ENCODE results near the gene RIMBP2.
"Not testable (repeated sequence)": the region's sequence is repeated elsewhere in the genome, so short reads cannot be mapped to it uniquely, and the experiment has no call there.

RIMBP2 gene

DNA sequence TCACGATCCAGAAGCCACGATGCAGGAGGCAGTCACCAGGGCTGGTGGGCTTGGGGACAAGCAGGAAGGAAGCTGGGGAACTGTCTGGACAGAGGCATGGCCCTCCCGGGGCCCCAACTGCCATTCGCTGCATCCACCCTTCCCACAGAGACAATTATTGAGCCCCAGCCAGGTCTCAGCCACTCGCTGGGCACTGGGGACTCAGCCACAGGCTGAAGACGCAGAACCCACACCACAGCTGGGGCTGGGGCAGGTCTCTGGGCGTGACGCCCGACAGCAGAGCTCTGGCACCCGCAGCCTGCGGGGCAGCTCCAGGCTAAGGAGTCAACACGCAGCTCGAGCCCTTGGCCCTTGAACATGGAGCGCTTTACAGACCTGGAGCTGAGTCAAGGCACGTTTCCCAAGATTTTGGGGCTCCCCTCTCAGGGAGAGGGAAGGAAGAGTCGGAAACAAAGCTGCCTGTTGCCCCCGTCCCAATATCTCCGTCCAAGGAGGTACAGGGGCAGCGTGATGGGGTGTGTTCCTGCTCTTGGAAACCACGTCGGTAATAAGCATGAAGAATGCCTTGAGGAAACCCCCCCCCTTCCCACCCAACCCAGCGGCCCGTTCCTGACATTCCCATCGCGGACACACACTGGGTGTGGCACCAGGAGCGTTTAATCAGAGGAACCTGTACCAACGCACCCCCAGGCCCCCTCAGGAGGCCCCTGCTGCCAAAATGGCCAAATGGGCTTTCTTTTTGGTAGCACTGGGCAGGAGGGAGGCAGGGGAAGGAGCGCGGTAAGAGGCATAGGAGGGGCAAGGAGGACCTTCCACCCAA lies 6.7 kb downstream of the RIMBP2 start:
- Histone ChIP-seq H3K4me3 (no peak overlapping the region), H3K27ac (no peak overlapping the region)

DNA sequence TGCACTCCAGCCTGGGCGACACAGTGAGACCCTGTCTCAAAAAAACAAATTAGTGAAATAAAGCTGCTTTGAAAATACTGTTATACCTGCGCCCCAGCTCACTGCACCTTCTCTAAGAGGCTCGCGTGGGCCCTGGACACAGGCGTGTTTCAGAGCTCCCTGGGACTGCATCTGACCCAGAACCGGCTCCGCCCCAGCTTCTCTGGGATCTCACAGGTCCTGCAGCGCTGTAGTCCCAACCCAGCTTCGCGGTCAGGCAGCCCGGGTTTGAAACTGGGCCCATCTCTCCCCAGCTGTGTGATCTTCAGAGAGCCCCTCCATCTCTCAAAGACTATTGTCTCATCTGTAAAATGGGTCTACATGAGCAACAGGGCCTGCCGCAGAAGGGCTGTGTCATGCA lies 7.5 kb downstream of the RIMBP2 start:
- H3K27ac ChIP-seq, result no peak overlapping the region
- no peak overlapping the region for H3K4me3 ChIP-seq

DNA sequence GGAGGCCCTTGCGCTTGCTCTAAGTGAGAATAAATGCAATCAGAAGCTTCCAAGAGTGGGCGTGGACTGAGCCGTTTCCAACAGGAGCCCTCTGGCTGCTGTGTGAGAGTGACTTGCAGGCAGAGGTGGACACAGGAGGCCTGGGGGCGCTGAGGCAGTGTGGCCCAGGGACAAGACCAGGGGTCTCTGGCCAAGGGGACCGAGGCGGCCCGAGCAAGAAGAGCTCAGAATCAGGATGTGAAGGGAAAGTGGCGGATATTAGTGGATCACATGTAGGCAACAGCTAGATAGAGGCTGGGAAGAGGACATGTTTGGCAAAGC lies 8.6 kb downstream of the RIMBP2 start:
- H3K27ac ChIP-seq, result no peak overlapping the region
- H3K4me3 ChIP-seq, result no peak overlapping the region

DNA sequence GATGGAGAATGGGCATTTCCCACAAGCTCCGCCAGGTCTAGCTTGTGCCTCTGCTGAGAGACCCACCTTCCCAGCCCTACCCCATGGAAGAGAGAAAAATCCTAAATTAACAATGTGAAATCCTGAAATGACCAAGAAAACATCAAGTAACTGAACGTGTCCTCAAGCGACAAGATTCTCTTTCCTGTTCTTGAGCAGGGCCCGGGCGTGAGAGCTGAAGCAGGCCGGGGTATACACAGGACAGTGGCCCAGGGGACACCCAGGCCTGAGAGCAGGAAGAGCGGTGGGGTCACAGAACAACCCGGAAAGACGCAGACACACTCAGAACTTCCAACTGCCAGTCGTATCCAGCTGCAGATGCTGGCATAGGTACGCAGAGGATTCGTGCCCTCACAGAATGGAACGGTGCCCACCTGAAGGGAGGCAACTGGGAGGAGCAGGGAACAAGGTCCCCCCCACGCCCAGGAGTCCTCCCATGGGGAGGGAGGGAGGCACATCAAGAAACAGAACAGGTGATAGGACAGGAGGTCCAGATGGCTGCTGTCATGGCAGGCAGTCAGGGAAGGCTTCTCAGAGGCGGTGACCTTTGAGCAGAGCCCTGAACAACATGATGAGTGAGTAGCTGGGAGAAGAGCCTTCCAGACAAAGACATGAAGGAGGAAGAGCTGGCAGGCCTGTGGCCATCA lies 9.1 kb downstream of the RIMBP2 start:
- H3K27ac ChIP-seq, result no peak overlapping the region
- H3K4me3 ChIP-seq, result no peak overlapping the region

DNA sequence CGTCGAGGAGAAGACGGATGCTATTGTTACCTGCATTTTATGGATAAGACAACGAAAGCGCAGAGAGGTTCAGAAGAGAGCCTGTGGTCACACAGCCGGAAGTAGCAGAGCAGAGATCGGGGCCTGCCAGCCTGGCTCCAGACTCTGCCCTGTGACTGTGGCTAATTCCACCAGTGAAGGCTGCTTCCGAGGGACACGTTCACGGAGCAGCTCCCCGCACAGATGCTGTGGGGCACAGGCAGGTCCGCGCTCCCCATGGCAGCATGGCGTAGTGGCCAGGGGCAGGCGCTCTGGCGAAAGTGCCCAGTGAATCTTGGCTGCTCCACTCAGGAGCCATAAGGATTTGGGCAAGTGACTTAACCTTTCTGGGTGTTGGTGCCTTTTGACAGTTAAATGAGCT lies 9.8 kb downstream of the RIMBP2 start:
- H3K27ac ChIP-seq, result no peak overlapping the region
- no peak overlapping the region for H3K4me3 ChIP-seq

DNA sequence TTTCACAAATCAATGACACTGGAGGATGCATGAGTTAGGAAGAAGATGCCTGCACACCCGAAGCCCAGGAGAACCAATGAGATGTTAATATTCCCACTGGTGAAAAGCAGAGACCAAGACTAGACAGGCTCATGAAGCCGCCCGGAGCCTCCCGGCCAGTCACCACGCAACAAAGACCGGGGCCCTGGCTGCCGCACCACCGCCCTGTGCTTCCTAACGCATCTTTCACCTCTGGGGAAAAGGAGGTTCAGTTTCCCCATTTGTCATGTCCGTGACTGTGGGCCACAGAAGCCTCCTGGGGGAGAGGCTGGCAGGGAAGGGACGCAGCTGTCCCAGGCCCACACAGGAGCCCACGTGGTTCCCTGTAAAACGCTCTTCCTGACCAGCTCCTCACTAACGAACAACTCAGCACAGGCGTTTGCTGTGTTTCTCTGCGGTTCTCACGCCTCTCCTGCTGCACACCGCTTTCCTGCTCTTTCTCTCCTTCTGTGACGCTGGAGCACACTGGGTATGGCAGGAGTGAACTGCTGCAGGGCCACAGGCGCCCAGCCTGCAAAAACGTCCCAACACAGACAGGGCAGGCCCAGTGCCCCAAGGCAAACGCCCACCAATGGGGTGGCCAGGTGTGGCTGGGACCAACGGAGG lies 10.8 kb downstream of the RIMBP2 start:
- H3K27ac ChIP-seq, result no peak overlapping the region
- H3K4me3 ChIP-seq, result no peak overlapping the region

DNA sequence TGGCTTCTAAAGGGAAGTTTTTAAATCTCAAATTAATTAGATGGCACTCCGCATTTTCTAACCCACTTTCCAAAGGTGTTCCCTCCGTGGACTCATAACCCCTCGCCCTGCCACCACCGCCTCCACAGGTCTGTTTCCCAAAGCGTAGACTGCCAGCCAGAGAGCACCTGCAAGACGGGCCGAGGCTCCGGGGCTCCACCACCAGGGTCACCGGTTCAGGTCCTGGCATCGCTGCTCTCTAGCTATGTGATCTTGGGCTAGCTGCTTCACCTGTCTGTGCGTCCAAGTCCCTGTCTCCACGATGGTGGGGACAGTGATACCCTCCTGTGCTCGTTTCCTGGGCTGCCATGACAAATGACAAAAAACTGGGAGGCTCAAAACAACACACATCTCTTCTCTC lies 11.5 kb downstream of the RIMBP2 start:
- Histone ChIP-seq H3K27ac (no peak overlapping the region), H3K4me3 (no peak overlapping the region)

DNA sequence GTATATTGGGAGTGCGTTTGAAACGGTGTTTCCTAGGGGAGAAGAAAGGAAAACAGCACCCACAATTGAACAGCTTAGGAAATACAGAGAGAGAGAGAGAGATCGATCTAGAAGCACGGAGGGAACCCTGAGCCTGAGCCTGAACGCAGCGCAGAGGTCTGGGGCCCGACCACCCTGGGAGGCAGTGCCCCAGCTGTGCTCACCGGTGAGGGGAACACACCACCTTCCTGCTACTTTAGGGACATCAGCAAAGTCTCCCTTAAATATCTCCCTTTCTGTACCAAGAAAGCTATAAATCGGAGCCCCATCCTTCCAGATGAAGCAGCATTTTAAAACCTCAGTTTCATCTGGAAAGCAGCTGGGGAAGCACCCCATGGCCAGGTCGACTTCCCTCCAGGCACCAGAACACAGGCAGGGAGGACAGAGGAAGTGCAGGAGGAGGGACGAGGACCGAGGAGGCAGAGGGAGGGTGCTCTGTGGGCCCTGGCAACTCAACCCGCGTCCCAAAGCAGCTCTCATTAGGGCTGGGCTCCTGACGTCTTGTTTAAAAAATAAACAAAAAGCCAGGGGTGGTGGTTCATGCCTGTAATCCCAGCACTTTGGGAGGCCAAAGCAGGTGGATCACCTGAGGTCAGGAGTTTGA lies 12.2 kb downstream of the RIMBP2 start:
- no peak overlapping the region for H3K27ac ChIP-seq

DNA sequence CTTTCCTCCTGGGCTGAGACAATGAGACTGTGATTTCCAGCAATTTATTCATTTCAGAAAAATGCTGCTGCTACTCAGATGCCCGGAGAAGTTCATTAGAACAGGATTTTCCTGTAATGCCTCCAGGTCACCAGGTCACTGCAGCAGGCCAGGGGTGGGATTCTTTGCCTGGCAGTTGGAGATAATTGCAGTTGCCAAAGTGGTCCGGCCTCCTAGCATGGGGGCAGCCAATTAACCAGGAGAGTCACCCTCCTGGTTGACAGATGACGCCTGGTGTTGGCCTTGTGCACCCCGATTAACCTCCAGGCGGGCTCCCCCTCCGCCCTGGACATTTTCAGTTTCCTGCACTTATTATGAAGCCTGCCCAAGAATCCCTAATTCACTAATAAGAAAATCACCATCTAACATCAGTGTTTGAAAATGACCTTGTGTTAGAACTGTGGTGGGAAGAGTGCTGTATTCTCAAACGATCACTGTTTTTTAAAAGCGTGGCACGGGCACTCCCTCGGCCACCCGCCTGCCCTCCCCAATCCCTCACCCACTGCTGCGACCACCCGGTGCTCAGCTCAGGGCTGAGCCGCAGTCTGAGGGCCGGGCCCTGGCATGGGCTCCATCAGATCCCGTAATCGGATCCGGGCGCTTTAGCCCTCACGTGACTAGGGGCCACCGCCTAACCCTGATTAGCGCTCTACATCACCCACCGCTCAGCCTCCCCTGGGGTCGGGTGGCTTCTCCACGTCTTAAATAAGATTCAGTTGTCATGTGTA lies 12.9 kb downstream of the RIMBP2 start:
- Histone ChIP-seq H3K4me3 (no peak overlapping the region), H3K27ac (no peak overlapping the region)

More for the DNA sequence above, 12.2 kb downstream of the RIMBP2 start:
- no peak overlapping the region for H3K4me3 ChIP-seq

DNA sequence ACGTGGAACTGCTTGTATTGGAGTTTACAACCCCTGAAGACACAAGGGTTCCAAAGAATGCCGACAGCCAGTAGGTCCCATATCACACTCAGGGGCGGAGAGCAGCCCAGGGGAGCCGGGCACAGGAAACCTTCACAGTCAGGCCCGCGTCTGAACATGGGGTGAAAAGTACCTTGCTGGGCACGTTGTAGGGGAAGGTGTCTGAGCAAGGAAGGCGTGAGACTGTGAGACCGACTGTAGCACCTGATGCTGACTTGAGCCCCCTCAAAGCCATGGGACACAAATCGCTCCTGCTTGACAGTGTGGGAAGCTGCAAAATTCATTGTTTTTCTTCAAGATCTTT lies 14.7 kb downstream of the RIMBP2 start:
- H3K27ac ChIP-seq, result no peak overlapping the region
- H3K4me3 ChIP-seq, result no peak overlapping the region

DNA sequence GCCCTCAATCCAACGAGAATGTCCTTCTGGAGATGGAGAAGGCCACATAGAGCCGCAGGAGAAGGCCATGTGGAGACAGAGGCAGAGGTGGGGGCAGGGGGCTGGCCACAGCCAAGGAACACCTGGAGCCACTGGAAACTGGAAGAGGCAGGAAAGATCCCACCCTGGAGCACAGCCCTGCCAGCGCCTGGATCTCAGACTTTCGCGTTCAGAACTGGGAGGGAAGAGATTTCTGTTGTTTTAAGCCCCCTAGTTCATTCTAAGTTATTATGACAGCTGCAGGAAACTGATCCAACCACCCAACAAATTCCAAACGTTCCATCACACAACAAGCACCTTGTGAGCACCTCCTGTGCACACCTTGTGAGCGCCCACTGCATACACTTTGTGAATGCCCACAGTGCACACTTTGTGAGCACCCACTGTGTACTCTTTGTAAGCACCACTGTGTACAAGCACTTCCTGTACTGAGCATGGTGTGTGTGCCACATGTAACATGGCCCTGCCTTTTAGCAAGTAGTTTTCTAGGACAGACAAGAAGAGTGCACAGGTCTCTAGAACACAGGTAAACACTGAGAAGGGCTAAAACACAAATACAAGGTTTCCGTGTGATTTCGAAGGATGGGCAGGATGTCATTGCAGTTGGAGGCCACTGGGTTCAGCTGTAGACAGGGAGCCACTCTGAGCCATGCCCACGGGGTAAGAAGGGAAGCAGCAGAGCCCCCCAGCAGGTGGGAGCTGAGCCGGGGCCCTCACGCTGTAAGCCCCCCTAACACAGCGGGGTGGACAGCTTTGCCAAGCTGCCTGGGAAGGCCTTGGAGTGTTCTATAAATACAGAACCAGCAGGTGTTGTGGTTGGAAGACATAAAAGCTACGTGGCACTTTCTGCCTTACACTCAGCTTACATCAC lies 15.4 kb downstream of the RIMBP2 start:
- no peak overlapping the region for H3K4me3 ChIP-seq
- H3K27ac ChIP-seq, result no peak overlapping the region

DNA sequence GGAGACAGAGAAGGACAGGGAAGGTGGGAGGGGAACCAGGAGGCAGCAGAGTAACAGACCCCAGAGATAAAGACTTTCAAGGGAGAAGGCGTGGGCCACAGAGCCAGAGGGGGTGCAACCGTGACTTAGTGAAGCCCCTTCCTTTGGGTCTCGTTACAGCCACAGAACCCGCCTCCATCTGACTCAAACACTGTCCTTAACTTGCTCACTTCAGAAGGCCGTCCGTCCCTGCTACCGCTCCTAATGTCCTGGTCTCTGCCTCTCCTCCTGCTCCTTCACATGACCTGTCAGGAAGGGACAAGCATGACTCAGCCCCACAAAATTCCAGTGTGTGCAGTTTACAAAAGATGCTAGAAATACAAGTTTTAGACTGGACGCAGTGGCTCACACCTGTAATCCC lies 18.0 kb downstream of the RIMBP2 start:
- Histone ChIP-seq H3K27ac (no peak overlapping the region), H3K4me3 (no peak overlapping the region)

DNA sequence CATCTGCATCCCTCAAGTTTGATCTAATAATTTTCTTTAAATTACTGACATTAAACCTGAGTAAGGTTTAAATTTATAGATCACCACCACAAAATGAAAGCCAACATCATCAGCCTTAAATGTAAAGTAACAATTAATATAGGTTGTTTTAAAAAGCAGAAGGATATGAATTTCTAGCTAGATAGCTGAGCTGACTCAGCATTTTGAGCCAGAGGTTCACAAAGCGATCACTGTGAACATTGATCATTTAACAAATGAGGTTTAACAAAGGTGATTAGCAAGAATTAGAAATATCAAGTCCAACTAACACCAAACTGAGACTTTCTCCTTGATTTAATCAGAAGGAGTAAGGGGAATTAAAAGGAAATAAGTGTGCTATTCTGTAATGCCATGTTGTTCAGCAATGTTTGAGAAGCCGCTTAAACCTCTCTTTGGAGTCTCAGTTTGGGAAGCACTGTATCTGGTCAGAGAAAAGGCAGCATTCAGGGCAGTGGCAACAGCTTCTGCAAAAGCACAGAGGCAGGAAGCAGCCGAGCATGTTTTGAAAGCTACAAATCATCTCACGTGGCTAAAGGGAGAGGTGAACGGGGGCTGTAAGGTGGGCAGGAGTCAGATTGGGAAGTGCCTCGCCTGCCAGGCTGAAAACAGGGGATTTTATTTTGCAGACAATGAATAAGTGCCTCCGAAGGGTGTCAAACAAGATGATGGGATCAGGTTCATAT lies 19.6 kb downstream of the RIMBP2 start:
- Histone ChIP-seq H3K27ac (no peak overlapping the region), H3K4me3 (no peak overlapping the region)

DNA sequence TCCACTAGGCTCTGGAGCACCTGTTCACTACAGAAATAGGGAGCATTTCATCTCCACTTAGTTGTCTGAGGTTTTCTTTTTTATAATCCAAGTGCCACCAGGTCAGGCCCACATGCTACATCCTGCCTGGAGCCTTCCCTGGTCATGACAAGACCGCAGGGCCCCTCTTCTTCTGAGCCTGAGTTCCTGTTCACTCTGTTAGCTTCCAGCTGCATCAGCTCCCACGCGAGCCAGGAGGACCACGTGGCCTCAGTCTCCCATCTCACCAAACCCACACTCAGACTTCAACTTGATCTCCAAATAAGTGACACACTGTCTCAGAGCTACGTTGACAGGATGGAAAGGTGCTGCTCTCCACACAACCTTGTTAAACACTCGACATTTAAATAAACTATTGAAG lies 21.0 kb downstream of the RIMBP2 start:
- Histone ChIP-seq H3K27ac (no peak overlapping the region), H3K4me3 (no peak overlapping the region)

DNA sequence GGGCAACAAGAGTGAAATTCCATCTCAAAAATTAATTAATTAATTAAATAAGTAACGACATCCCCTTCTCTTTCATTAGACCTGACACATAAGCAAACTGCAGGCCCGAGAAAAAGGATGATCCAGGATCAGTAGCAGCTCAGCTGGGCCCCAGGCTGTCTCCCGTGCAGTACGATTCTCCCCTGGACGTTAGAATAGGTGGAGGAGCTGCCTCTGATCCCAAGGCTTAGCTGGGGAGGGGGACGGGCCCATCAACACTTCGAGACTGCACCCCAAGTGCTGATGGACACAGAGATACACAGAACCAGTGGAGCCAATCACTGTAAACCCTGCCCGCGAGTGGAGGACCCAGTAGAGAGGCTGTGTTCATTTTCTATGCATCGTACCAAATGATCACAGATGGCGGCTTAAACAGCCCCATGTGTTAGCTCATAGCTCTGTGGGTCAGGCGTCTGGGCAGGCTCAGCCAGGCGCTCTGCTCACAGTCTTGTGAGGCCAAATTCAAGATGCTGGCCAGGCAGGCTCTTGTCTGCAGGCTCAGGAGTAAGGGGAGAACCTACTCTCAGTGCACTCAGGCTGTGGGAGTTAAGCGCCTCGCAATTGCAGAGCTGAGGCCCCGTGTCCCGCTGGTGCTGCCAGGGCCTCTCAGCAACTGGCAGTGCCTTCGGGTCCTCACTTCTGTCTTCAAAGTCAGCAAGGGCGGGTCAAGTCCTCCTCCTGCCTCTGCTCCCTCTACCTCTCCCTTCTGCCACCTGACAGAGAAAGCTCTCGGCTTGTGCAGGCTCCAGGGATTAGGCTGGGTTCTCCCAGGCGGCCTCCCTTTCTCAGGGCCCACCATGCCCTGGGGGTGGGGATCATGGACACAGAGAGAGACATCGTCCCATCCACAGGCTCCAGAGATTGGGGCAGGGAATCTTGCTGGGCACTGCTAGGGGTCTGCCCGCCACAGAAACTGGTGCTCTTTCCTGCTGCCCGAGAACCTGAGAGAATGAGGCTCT lies 26.4 kb downstream of the RIMBP2 start:
- Histone ChIP-seq H3K4me3 (no peak overlapping the region), H3K27ac (no peak overlapping the region)

DNA sequence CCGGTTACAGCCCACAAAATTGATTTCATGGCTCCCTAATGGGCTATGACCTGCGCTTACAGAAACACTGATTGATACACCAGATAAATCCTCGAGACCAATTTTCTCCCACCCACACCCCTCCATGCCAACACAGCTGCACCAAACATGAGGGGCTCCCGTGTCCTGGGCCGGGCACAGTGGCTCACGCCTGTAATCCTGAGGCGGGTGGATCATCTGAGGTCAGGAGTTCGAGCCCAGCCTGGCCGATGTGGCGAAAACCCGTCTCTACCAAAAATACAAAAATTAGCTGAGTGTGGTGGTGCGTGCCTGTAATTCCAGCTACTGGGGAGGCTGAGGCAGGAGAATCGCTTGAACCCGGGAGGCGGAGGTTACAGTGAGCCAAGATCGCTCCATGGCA lies 27.1 kb downstream of the RIMBP2 start:
- H3K27ac ChIP-seq, H3K4me3 ChIP-seq: not testable (repeated sequence)

Measured in skin epidermis (tissue), 12 donors.